HG03103 (cell line): ENCODE results near the gene UBE2E1.

Source experiments
- ATAC-seq: cut with Tn5 transposase; IDR thresholded peaks from one replicate; pipeline ENCODE4 v1.9.1; 2021; ENCODE audit warnings: low read depth; ENCODE audit not compliant: unreplicated experiment

The UBE2E1 gene

GRCh38 chr3:23817508-23818223 lies 11.9 kb downstream of the UBE2E1 start:
- no peak for ATAC-seq

GRCh38 chr3:23819599-23820360 lies 14.0 kb downstream of the UBE2E1 start:
- ATAC-seq: peak; percentile 57

- ATAC-seq: no peak
Measured at GRCh38 chr3:23820888-23821287, 15.1 kb downstream of the UBE2E1 start.

GRCh38 chr3:23821858-23822257 lies 16.1 kb downstream of the UBE2E1 start:
- no peak for ATAC-seq

GRCh38 chr3:23822559-23822958 lies 16.8 kb downstream of the UBE2E1 start:
- no peak for ATAC-seq

- no peak for ATAC-seq
Measured at GRCh38 chr3:23823620-23824019, 17.9 kb downstream of the UBE2E1 start.

- ATAC-seq: no peak
Measured at GRCh38 chr3:23824699-23825444, 19.1 kb downstream of the UBE2E1 start.

GRCh38 chr3:23825802-23826201 lies 20.0 kb downstream of the UBE2E1 start:
- no peak for ATAC-seq

GRCh38 chr3:23826382-23827064 lies 20.8 kb downstream of the UBE2E1 start:
- ATAC-seq: no peak

- ATAC-seq: peak; percentile 56
Measured at GRCh38 chr3:23829242-23829934, 23.6 kb downstream of the UBE2E1 start.

GRCh38 chr3:23830869-23831484 lies 25.2 kb downstream of the UBE2E1 start:
- peak; percentile 83 for ATAC-seq

- ATAC-seq: no peak
Measured at GRCh38 chr3:23831517-23832394, 26.0 kb downstream of the UBE2E1 start.

- ATAC-seq: no peak
Measured at GRCh38 chr3:23832523-23832922, 26.8 kb downstream of the UBE2E1 start.

GRCh38 chr3:23834082-23834870 lies 28.5 kb downstream of the UBE2E1 start:
- ATAC-seq: no peak

- ATAC-seq: no peak
Measured at GRCh38 chr3:23835087-23835486, 29.3 kb downstream of the UBE2E1 start.

GRCh38 chr3:23835802-23836201 lies 30.0 kb downstream of the UBE2E1 start:
- ATAC-seq: no peak

GRCh38 chr3:23836536-23837230 lies 30.9 kb downstream of the UBE2E1 start:
- no peak for ATAC-seq
